Measurements from ENCODE around the gene BCL11A.

DNA sequence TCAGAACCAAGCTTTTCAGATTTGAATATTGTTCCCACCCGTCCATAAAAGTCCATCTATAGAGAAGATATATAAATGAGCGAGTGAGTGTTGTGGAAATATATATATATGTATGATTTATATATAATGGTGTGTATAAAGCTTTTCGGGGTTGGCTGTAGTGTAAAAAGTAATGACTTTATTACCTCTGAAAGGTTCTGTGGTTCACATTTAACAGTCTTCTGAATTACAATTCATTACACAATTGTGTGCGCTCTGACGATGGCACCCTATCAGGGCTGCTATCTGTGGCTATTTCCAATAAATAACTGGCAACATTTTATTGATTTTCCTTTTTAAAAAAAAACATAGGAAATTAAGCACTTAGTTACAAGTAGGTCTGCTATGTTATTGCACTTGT is 2.7 kb upstream of the BCL11A start:
- TF ChIP-seq, protein P1, sequence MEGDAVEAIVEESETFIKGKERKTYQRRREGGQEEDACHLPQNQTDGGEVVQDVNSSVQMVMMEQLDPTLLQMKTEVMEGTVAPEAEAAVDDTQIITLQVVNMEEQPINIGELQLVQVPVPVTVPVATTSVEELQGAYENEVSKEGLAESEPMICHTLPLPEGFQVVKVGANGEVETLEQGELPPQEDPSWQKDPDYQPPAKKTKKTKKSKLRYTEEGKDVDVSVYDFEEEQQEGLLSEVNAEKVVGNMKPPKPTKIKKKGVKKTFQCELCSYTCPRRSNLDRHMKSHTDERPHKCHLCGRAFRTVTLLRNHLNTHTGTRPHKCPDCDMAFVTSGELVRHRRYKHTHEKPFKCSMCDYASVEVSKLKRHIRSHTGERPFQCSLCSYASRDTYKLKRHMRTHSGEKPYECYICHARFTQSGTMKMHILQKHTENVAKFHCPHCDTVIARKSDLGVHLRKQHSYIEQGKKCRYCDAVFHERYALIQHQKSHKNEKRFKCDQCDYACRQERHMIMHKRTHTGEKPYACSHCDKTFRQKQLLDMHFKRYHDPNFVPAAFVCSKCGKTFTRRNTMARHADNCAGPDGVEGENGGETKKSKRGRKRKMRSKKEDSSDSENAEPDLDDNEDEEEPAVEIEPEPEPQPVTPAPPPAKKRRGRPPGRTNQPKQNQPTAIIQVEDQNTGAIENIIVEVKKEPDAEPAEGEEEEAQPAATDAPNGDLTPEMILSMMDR (IDR thresholded peaks at IDR 0.05): no peak
- TF ChIP-seq POLR2AphosphoS5 (IDR thresholded peaks at IDR 0.05; ENCODE audit: low read depth, low read length): no peak
- TF ChIP-seq SIN3A (IDR thresholded peaks at IDR 0.05; ENCODE audit: borderline replicate concordance, insufficient read depth, low read depth, low read length): no peak
- no peak for TF ChIP-seq TCF7L2 (IDR thresholded peaks at IDR 0.05; ENCODE audit: low read depth, low read length)
